AG10803 (cell line): Measurements from ENCODE around the gene KRCC1.

Experiments
- DNase-seq: peaks from one replicate; pipeline ENCODE4 v3.0.0; 2010; ENCODE audit warnings: low read depth
- H3K4me3 ChIP-seq: 2 replicates; pipeline ENCODE4 v1.5.1; 2011; ENCODE audit warnings: mild to moderate bottlenecking, low read length, control low read depth
- TF ChIP-seq, protein P1 (sequence below): conservative IDR thresholded peaks from 2 replicates; pipeline ENCODE4 v1.5.1; 2011; ENCODE audit warnings: mild to moderate bottlenecking, low read length, control low read depth, inconsistent platforms

Gene KRCC1

DNA sequence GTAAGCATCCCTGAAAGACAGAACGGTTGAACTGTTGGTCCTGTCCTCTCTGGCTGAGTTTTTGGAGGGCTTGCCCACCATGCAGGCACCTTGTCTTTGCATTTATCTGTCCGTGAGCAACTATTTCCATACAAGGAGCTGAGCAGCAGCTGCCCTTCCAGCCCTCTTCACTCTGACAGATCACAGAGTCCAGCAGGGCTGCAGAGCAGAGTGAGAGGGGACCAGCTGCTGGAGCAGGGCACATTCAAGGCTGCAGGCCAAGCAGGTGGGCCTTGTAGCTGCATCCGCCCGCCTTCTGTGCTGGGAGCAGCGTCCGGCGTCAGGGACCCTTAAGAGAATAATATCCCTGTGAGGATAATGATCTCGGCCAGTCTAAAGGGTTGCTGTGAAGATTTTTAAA is 21.5 kb upstream of the KRCC1 start:
- TF ChIP-seq, protein P1, sequence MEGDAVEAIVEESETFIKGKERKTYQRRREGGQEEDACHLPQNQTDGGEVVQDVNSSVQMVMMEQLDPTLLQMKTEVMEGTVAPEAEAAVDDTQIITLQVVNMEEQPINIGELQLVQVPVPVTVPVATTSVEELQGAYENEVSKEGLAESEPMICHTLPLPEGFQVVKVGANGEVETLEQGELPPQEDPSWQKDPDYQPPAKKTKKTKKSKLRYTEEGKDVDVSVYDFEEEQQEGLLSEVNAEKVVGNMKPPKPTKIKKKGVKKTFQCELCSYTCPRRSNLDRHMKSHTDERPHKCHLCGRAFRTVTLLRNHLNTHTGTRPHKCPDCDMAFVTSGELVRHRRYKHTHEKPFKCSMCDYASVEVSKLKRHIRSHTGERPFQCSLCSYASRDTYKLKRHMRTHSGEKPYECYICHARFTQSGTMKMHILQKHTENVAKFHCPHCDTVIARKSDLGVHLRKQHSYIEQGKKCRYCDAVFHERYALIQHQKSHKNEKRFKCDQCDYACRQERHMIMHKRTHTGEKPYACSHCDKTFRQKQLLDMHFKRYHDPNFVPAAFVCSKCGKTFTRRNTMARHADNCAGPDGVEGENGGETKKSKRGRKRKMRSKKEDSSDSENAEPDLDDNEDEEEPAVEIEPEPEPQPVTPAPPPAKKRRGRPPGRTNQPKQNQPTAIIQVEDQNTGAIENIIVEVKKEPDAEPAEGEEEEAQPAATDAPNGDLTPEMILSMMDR = no peak
- no peak overlapping the region for H3K4me3 ChIP-seq
- DNase-seq = no peak

DNA sequence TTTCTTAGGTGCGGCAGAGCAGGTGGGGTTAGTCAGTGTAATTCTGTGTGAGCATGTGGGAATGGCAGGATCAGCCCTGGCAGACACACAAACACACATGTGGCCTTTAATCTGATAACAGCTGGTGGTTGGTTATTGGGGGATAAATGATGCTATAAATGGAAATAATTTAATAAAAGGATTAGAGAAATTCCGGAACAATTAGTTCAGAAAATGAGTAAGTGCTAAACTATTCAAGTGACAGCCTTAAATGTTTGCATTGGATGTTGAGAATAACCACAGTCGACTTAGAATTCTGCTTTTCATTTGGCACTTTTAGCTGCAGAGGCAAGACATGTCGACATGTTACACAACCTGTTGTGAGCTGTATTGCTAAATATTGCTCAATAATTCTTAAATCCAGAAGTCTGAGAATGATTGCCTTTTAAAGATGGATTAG is 19.3 kb upstream of the KRCC1 start:
- DNase-seq = peak; percentile 95
- H3K4me3 ChIP-seq = no peak overlapping the region
- TF ChIP-seq, protein P1 = no peak

DNA sequence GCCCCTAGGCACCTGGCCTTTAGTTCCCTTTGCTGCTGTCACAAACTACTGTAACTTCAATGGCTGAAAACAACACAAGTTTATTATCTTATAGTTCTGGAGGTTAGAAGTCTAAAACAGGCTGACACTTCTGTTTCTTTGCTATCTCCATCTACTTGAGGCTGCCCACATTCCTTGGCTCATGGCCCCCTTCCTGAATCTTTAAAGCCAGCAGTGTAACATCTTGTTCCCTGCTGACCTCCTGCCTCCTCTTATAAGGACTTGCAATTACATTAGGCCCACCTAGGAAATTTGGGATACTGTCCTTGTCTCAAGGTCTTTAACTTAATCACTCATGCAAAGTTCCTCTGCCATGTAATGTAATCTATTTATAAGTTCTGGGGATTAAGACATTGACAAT is 18.6 kb upstream of the KRCC1 start:
- no peak overlapping the region for H3K4me3 ChIP-seq
- TF ChIP-seq, protein P1 = no peak
- no peak for DNase-seq

DNA sequence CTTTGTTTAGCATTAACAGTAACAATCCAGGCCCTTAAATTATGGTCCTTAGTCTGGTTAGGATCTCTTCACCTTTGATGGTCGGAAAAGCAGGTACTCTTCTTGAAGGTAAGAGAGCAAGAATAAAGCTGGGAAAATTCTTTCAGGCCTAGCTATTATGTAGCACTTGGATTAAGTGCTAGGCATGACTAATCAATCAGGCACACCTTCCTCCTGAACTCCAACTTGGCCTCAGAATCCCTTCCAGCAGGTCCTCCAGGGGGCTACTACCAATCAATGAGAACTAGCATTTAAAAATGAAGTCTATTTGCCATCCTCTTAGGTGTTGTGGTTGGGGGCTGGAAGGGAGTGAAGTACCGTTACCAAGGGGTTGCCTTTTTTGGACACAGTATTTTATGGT is 15.8 kb upstream of the KRCC1 start:
- DNase-seq = no peak
- TF ChIP-seq, protein P1 = no peak
- no peak overlapping the region for H3K4me3 ChIP-seq

DNA sequence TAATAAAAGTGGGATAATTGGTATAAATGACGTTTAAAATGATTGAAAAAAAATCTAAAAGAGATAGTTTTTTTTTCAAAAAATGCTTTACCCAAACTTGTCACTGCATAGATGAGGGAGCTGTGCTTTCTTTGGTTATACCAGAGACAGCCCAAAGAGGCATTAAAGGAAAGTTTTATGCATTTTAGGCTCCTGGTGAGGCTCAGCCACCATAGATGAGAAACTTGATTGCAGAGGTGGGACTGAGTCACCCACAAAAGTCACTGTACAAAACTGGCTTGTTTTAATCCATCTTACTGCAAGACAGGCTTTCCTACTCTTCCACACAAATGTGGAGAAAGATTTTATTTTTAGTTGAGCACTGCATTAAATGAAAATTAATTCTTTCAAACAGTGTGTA is 14.5 kb upstream of the KRCC1 start:
- no peak for DNase-seq
- TF ChIP-seq, protein P1 = no peak
- H3K4me3 ChIP-seq = no peak overlapping the region

DNA sequence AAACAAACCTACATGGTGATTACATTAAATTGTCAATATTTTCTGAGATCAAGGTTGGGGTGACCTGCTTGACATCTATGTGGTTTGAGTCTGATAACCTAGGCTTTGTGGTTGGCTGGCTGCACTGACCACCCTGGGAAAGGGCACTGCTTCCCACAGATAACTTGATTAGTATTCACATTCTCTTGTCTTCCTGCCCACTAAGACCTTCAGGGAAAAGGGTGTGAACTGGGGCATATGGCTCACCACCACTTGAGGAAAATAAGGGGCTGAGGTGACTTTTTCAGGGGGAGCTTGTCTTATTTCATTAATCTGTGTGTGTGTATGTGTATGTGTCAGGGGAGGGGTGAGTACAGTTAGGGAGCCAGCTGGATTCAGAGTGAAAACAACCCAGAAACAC is 13.5 kb upstream of the KRCC1 start:
- no peak for DNase-seq
- no peak overlapping the region for H3K4me3 ChIP-seq
- TF ChIP-seq, protein P1 = no peak

DNA sequence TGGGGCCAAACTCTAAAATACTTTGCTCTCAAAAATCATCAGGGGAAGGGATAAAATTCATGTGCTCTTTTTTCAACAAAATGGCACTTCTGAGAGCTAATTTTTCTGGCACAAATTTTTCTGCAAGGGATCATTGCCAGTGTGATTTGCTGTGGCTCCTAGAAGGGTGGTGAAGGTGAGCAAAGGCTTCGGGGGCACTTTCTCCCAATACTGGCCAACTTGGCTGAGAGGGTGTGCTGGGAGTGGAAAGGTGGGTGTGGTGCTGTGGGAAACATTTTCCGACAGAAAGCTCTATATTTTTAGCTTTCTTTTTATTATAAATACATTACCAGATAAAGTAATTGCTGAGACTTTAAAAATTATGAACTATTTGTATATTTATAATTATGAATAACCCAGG is 12.5 kb upstream of the KRCC1 start:
- DNase-seq = no peak
- TF ChIP-seq, protein P1 = no peak
- H3K4me3 ChIP-seq = no peak overlapping the region
